IMR-90 (cell line): ENCODE results near the gene RGS7BP. TPM values are rescaled to one million over a fixed set of nuclear protein-coding genes. Genes with fewer than 3 reads are reported as not detected.

Source experiments
- ATAC-seq: fragments of 200-7000 bp; cut with Tn5 transposase; 2 replicates; pipeline ENCODE4 v1.9.1; 2020; ENCODE audit warnings: low read depth, mild to moderate bottlenecking, moderate library complexity
- BruUV-seq: library from RNA; stranded (reverse); fragments of 400-500 nt; replicated peaks from 2 replicates; lab custom pipeline; 2021; lab: Mats Ljungman, UMichigan
- CTCF ChIA-PET: fragments of 300-600 bp; formaldehyde crosslinking; extraction: SDS; loops from one replicate; lab custom pipeline; 2021; ENCODE audit warnings: antibody characterized with exemption; lab: Yijun Ruan, JAX
- POLR2A ChIA-PET: fragments of 300-600 bp; sonication (Branson Sonifier 250); formaldehyde crosslinking; loops from one replicate; lab custom pipeline; 2022; ENCODE audit warnings: antibody characterized with exemption; ENCODE audit not compliant: unreplicated experiment; lab: Charles Lee
- DNase-seq: peaks from one replicate; pipeline ENCODE4 v3.0.0; 2013
- H2AFZ ChIP-seq: replicated peaks from 2 replicates; pipeline ENCODE3; 2013; ENCODE audit warnings: low read length, mild to moderate bottlenecking; ENCODE audit not compliant: poor library complexity
- H2AK5ac ChIP-seq: 2 replicates; pipeline ENCODE4 v1.6.1; 2013; ENCODE audit warnings: low read depth, low read length, inconsistent platforms
- H2AK9ac ChIP-seq: replicated peaks from 2 replicates; pipeline ENCODE3; 2013; ENCODE audit warnings: mild to moderate bottlenecking, low read depth, low read length, moderate library complexity; ENCODE audit not compliant: poor library complexity
- H2BK120ac ChIP-seq: 2 replicates; pipeline ENCODE4 v1.6.1; 2013; ENCODE audit warnings: low read depth, low read length, inconsistent platforms
- H2BK15ac ChIP-seq: 3 replicates; pipeline ENCODE4 v1.6.1; 2013; ENCODE audit warnings: low read depth, low read length, inconsistent platforms
- H2BK20ac ChIP-seq: 2 replicates; pipeline ENCODE4 v1.6.1; 2013; ENCODE audit warnings: low read depth, mild to moderate bottlenecking, inconsistent platforms, low read length, moderate library complexity
- H2BK5ac ChIP-seq: 2 replicates; pipeline ENCODE4 v1.6.1; 2013; ENCODE audit warnings: mild to moderate bottlenecking, low read depth, low read length, inconsistent platforms; ENCODE audit not compliant: poor library complexity, severe bottlenecking
- H3K14ac ChIP-seq: replicated peaks from 2 replicates; pipeline ENCODE4 v1.6.1; 2013; ENCODE audit warnings: low read depth, low read length, inconsistent platforms
- H3K18ac ChIP-seq: 2 replicates; pipeline ENCODE4 v1.6.1; 2013; ENCODE audit warnings: low read depth, low read length, control low read depth
- H3K23ac ChIP-seq: 2 replicates; pipeline ENCODE4 v1.6.1; 2013; ENCODE audit warnings: low read depth, low read length, inconsistent platforms
- H3K27ac ChIP-seq: 2 replicates; pipeline ENCODE4 v1.5.1; 2013; ENCODE audit warnings: mild to moderate bottlenecking, control low read depth, low read length; ENCODE audit not compliant: insufficient read depth
- H3K27me3 ChIP-seq: 2 replicates; pipeline ENCODE4 v1.6.1; 2013; ENCODE audit warnings: low read length; ENCODE audit not compliant: control insufficient read depth, insufficient read depth
- H3K36me3 ChIP-seq: 2 replicates; pipeline ENCODE4 v1.6.1; 2013; ENCODE audit warnings: low read length, mixed read lengths; ENCODE audit not compliant: control insufficient read depth, insufficient read depth
- H3K4ac ChIP-seq: 2 replicates; pipeline ENCODE4 v1.6.1; 2013; ENCODE audit warnings: low read depth, low read length, inconsistent platforms
- H3K4me1 ChIP-seq: 2 replicates; pipeline ENCODE4 v1.6.1; 2013; ENCODE audit warnings: low read length, mixed read lengths; ENCODE audit not compliant: control insufficient read depth, insufficient read depth
- H3K4me2 ChIP-seq: 2 replicates; pipeline ENCODE4 v1.6.1; 2013; ENCODE audit warnings: low read depth, mild to moderate bottlenecking, control low read depth, low read length, moderate library complexity
- H3K4me3 ChIP-seq: 2 replicates; pipeline ENCODE4 v1.5.1; 2013; ENCODE audit warnings: low read depth, mild to moderate bottlenecking, control low read depth, low read length, moderate library complexity; ENCODE audit not compliant: insufficient read depth
- H3K56ac ChIP-seq: 2 replicates; pipeline ENCODE4 v1.6.1; 2013; ENCODE audit warnings: low read length, inconsistent platforms; ENCODE audit not compliant: insufficient read depth; ENCODE audit errors: extremely low read depth
- H3K79me1 ChIP-seq, 2 experiments: 2 replicates each; pipeline ENCODE4 v1.6.1; 2013; ENCODE audit warnings: low read length in 2 of 2, inconsistent platforms in 1 of 2, low read depth in 1 of 2
- H3K9ac ChIP-seq: 2 replicates; pipeline ENCODE4 v1.6.1; 2013; ENCODE audit warnings: low read depth, low read length, control low read depth
- H3K9me1 ChIP-seq: 2 replicates; pipeline ENCODE4 v1.6.1; 2013; ENCODE audit warnings: low read length, inconsistent platforms; ENCODE audit not compliant: insufficient read depth
- H3K9me3 ChIP-seq: 2 replicates; pipeline ENCODE4 v1.6.1; 2013; ENCODE audit warnings: low read length; ENCODE audit not compliant: control insufficient read depth, insufficient read depth
- H4K20me1 ChIP-seq: 2 replicates; pipeline ENCODE4 v1.6.1; 2013; ENCODE audit warnings: low read length, inconsistent platforms; ENCODE audit not compliant: insufficient read depth
- H4K5ac ChIP-seq: 2 replicates; pipeline ENCODE4 v1.6.1; 2013; ENCODE audit warnings: mild to moderate bottlenecking, low read depth, low read length, control low read depth
- H4K8ac ChIP-seq, 2 experiments: 2 replicates each; pipeline ENCODE4 v1.6.1; 2013; ENCODE audit warnings: low read depth in 2 of 2, low read length in 2 of 2, control low read depth in 1 of 2, inconsistent platforms in 1 of 2
- H4K91ac ChIP-seq: 2 replicates; pipeline ENCODE4 v1.6.1; 2013; ENCODE audit warnings: low read depth, low read length, inconsistent platforms; ENCODE audit not compliant: insufficient read depth
- BHLHE40 ChIP-seq: fragments of 150-350 bp; IDR thresholded peaks from 2 replicates; pipeline ENCODE4 v1.6.1; 2016; ENCODE audit warnings: mild to moderate bottlenecking, low read depth, low read length
- CHD1 ChIP-seq: IDR thresholded peaks from 2 replicates; pipeline ENCODE4 v1.6.1; 2012; ENCODE audit warnings: low read depth, low read length, improper control_type of control experiment
- MAFK ChIP-seq: IDR thresholded peaks from 2 replicates; pipeline ENCODE4 v1.6.1; 2012; ENCODE audit warnings: low read depth, low read length, improper control_type of control experiment
- MAZ ChIP-seq: IDR thresholded peaks from 2 replicates; pipeline ENCODE4 v1.6.1; 2012; ENCODE audit warnings: low read depth, mild to moderate bottlenecking, low read length, improper control_type of control experiment, moderate library complexity, borderline replicate concordance
- MXI1 ChIP-seq: IDR thresholded peaks from 2 replicates; pipeline ENCODE4 v1.6.1; 2012; ENCODE audit warnings: low read depth, mild to moderate bottlenecking, low read length, moderate library complexity, borderline replicate concordance
- RFX5 ChIP-seq: IDR thresholded peaks from 2 replicates; pipeline ENCODE4 v1.8.0; 2012; ENCODE audit warnings: low read depth, mild to moderate bottlenecking, low read length, moderate library complexity
- SMC3 ChIP-seq: fragments of 150-350 bp; IDR thresholded peaks from 2 replicates; pipeline ENCODE4 v1.6.1; 2016; ENCODE audit warnings: low read depth, mild to moderate bottlenecking, antibody characterized with exemption, low read length, moderate library complexity
- WGBS, 2 experiments: methylation state at CpG; one replicate each; pipeline versions ENCODE4 v1.1.5 to v1.1.7; 2013; ENCODE audit warnings: missing lambda C conversion rate in 2 of 2; ENCODE audit not compliant: insufficient read length in 1 of 2; ENCODE audit errors: extremely low coverage in 2 of 2; 5-methylcytosine and 5-hydroxymethylcytosine counted together
- dilution Hi-C: fragments of 300-500 bp; cut with HindIII; formaldehyde crosslinking; loops from one replicate; pipeline ENCODE4 v1.14.3; 2018; ENCODE audit warnings: low sequenced_read_pairs; ENCODE audit not compliant: unreplicated experiment
- in situ Hi-C: fragments of 300-500 bp; cut with MboI; formaldehyde crosslinking; loops from 3 replicates; pipeline ENCODE4 v1.14.3; 2019; ENCODE audit warnings: low sequenced_read_pairs, inconsistent platforms, mixed read lengths
- intact Hi-C: fragments of 100-400 bp; cut with micrococcal nuclease; formaldehyde crosslinking; loops from 2 replicates; pipeline ENCODE4 v1.10.0; 2022
- polyA plus RNA-seq, 3 experiments: library from polyadenylated mRNA; depleted of rRNA; stranded (reverse); fragments of >200 nt; gene quantifications; 2 replicates each; pipeline ENCODE4 v1.2.3, GENCODE V29; 2012; ENCODE audit warnings: low replicate concordance in 1 of 3
- total RNA-seq: library from RNA; depleted of rRNA; stranded (reverse); fragments of >200 nt; gene quantifications from 2 replicates; pipeline ENCODE4 v1.2.3, GENCODE V29; 2012
- TF ChIP-seq, protein P1 (sequence below): fragments of 150-350 bp; IDR thresholded peaks from 2 replicates; pipeline ENCODE4 v1.6.1; 2017; ENCODE audit warnings: mild to moderate bottlenecking, antibody characterized with exemption, low read length, low read depth

RGS7BP gene
- total and polyA plus RNA-seq, 2 of the 4 experiments (the other 2 are of a cell fraction): not detected

DNA sequence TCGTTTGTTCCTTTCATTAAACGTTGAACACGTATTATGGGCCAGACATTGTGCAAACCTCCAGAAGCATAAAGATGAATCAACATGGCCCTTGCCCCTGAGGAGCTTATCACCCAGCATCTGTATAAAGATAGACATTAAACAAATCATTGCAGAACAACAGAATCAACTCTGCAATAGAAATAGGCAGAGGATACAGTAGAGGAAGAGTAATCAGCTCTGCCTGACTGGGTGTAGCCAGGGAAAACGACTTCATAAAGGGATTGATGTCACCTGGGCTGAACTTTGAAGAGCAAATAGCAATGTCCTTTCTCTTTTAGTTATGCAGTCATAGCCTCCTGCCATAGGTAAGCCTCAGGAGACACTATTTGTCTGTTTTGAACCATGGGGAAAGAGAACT lies 13.4 kb downstream of the RGS7BP start:
- CTCF ChIA-PET: no interaction called here
- H3K23ac ChIP-seq: no peak overlapping the region
- H3K56ac ChIP-seq: no peak overlapping the region
- H3K4me2 ChIP-seq: no peak overlapping the region
- H3K14ac ChIP-seq: no peak overlapping the region
- TF ChIP-seq MXI1 (no peak), BHLHE40 (no peak), MAFK (no peak), RFX5 (no peak), MAZ (no peak), SMC3 (no peak), CHD1 (no peak)
- TF ChIP-seq, protein P1, sequence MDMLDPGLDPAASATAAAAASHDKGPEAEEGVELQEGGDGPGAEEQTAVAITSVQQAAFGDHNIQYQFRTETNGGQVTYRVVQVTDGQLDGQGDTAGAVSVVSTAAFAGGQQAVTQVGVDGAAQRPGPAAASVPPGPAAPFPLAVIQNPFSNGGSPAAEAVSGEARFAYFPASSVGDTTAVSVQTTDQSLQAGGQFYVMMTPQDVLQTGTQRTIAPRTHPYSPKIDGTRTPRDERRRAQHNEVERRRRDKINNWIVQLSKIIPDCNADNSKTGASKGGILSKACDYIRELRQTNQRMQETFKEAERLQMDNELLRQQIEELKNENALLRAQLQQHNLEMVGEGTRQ: no peak
- H2BK120ac ChIP-seq: no peak overlapping the region
- intact Hi-C loops (no loop called here), in situ Hi-C loops (no loop called here), dilution Hi-C loops (no loop called here)
- H4K5ac ChIP-seq: no peak overlapping the region
- no peaks in the 10 kb centered on the region for H3K4me1 ChIP-seq
- H2AFZ ChIP-seq: no peak overlapping the region
- no peak overlapping the region for H2BK20ac ChIP-seq
- H4K91ac ChIP-seq: no peak overlapping the region
- no peak overlapping the region for H3K18ac ChIP-seq
- ATAC-seq: no peak
- no peak overlapping the region for H2AK5ac ChIP-seq
- H3K9me1 ChIP-seq: no peaks in the 10 kb centered on the region
- WGBS, 2 experiments: 14% methylated on average over 1 of the region's 4 CpGs; no CpG with 5 or more reads in 1 of the 2 experiments
- H4K20me1 ChIP-seq: no peaks in the 10 kb centered on the region
- no peaks in the 10 kb centered on the region for H3K36me3 ChIP-seq
- H2AK9ac ChIP-seq: no peak overlapping the region
- no TSS peak for BruUV-seq
- no peaks in the 10 kb centered on the region for H3K79me1 ChIP-seq
- H2BK15ac ChIP-seq: no peak overlapping the region
- no peak overlapping the region for H3K27ac ChIP-seq
- H3K9me3 ChIP-seq: no peaks in the 10 kb centered on the region
- no peak overlapping the region for H3K4me3 ChIP-seq
- H4K8ac ChIP-seq: no peak overlapping the region
- no peak overlapping the region for H2BK5ac ChIP-seq
- H3K27me3 ChIP-seq: no peaks in the 10 kb centered on the region
- no peak for DNase-seq
- POLR2A ChIA-PET: no interaction called here
- no peak overlapping the region for H3K9ac ChIP-seq
- H3K4ac ChIP-seq: no peak overlapping the region
